ENCODE measurements around the gene CD6. TPM values are rescaled to one million over a fixed set of nuclear protein-coding genes. Genes with fewer than 3 reads are reported as not detected.

CD6 gene
- total and polyA plus RNA-seq, 2 donors (not counting 3 experiments of a cell fraction or from before 2014, with no cell fraction given) = not detected

DNA sequence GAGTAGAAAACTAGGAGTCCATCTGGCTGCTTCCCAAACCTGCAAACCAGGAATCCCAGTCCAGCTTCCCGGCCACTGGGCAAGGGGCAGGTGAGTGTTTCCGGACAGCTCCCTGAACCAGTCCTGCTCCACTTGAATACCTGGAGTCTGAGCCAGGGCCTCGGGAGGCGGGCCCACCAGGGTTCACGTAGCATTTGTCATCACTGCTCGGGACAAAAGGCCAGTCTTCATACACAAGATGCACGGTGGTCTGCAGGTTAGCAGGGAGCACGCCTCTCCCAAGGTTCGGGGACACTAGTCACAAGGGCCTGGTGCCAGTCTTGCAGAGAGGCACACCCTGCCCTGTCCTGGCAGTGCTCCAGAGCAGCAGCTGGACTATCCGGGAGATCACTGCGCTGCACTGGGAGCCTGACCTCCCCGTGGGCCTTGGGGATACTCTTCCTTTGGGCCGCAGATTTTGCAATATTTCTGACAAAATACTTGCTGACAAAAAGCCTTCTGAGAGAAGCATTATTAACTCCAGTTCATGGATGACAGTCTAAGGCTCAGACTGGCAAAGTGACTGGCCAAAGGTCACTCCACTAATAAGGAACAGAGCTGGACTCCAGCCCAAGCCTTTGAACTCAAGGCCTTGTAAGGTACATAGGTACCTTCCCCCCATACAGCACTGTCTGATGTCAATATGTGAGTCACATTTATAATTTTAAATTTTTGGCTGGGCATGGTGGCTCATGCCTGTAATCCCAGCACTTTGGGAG, 25.1 kb downstream of the CD6 start:
- no peak overlapping the region for H3K9ac ChIP-seq (replicated peaks; ENCODE audit: extremely low read depth, insufficient read depth, low read length)
- H3K4me3 ChIP-seq (replicated peaks in 1 of 3; ENCODE audit: insufficient read depth in 1 of 3, low read depth in 1 of 3, low read length in 3 of 3) = no peak overlapping the region
- H3K27ac ChIP-seq (ENCODE audit: insufficient read depth, low read depth, low read length) = no peak overlapping the region
- no peak for TF ChIP-seq MYC (IDR thresholded peaks at IDR 0.05; ENCODE audit: low read depth, low read length)
- TF ChIP-seq EZH2 (IDR thresholded peaks at IDR 0.05; ENCODE audit: borderline replicate concordance, low read depth, low read length, severe bottlenecking) = no peak
- no peak for TF ChIP-seq FOS (IDR thresholded peaks at IDR 0.05; ENCODE audit: borderline replicate concordance, insufficient read depth, low read length)
- TF ChIP-seq, protein P1, sequence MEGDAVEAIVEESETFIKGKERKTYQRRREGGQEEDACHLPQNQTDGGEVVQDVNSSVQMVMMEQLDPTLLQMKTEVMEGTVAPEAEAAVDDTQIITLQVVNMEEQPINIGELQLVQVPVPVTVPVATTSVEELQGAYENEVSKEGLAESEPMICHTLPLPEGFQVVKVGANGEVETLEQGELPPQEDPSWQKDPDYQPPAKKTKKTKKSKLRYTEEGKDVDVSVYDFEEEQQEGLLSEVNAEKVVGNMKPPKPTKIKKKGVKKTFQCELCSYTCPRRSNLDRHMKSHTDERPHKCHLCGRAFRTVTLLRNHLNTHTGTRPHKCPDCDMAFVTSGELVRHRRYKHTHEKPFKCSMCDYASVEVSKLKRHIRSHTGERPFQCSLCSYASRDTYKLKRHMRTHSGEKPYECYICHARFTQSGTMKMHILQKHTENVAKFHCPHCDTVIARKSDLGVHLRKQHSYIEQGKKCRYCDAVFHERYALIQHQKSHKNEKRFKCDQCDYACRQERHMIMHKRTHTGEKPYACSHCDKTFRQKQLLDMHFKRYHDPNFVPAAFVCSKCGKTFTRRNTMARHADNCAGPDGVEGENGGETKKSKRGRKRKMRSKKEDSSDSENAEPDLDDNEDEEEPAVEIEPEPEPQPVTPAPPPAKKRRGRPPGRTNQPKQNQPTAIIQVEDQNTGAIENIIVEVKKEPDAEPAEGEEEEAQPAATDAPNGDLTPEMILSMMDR (IDR thresholded peaks at IDR 0.05; ENCODE audit: extremely low read depth in 1 of 2, insufficient read depth in 1 of 2, low read depth in 1 of 2, low read length in 2 of 2) = no peak
- TF ChIP-seq GATA2 (IDR thresholded peaks at IDR 0.05; ENCODE audit: insufficient read depth, insufficient read length, low read depth, low read length) = no peak
- no peak for TF ChIP-seq JUN (IDR thresholded peaks at IDR 0.05; ENCODE audit: borderline replicate concordance, insufficient read depth, insufficient read length, low read depth)
- no peak for TF ChIP-seq POLR2A (IDR thresholded peaks at IDR 0.05; ENCODE audit: low read depth, low read length)
- TF ChIP-seq POLR2AphosphoS5 (IDR thresholded peaks at IDR 0.05; ENCODE audit: insufficient read depth, low read depth, low read length) = no peak
- TF ChIP-seq, protein P2, sequence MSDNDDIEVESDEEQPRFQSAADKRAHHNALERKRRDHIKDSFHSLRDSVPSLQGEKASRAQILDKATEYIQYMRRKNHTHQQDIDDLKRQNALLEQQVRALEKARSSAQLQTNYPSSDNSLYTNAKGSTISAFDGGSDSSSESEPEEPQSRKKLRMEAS (IDR thresholded peaks at IDR 0.05; ENCODE audit: insufficient read depth, insufficient read length) = no peak
- peaks cover 0 to 5% of the 10 kb centered on the region in 2 experiments for H3K27me3 ChIP-seq (ENCODE audit: control insufficient read depth in 2 of 2, insufficient read depth in 2 of 2, low read length in 2 of 2)
- no peak overlapping the region for H3K4me2 ChIP-seq (ENCODE audit: insufficient read depth, low read length)
- no peak for DNase-seq (ENCODE audit: low read depth, low spot score)
- no peaks in the 10 kb centered on the region for H3K36me3 ChIP-seq (ENCODE audit: control insufficient read depth in 2 of 2, extremely low read depth in 1 of 2, insufficient read depth in 2 of 2, low read length in 2 of 2)
- no peak overlapping the region for H2AFZ ChIP-seq (ENCODE audit: low read depth, low read length)
- POLR2A ChIA-PET = no interaction called here
- no peaks in the 10 kb centered on the region for H3K4me1 ChIP-seq (ENCODE audit: control insufficient read depth, extremely low read depth, insufficient read depth, low read length)
- H3K9me3 ChIP-seq (replicated peaks; ENCODE audit: control insufficient read depth, insufficient read depth, low read length) = no peaks in the 10 kb centered on the region
- no peak for FAIRE-seq
- dilution Hi-C loops (cut with MboI; ENCODE audit: extremely low pct_ligation_motif_present, low sequenced_read_pairs) = no loop called here
- CTCF ChIA-PET = no interaction called here
- H3K79me2 ChIP-seq (ENCODE audit: control insufficient read depth, insufficient read depth, low read length) = no peaks in the 10 kb centered on the region
- H3K9me1 ChIP-seq (replicated peaks; ENCODE audit: control insufficient read depth, extremely low read depth, insufficient read depth, low read length) = no peaks in the 10 kb centered on the region
- intact Hi-C loops (cut with micrococcal nuclease) = no loop called here
- BruUV-seq (replicated peaks) = no TSS peak
- H4K20me1 ChIP-seq (replicated peaks; ENCODE audit: control insufficient read depth, extremely low read depth, insufficient read depth, low read length) = no peaks in the 10 kb centered on the region
